Measurements from ENCODE around the gene SNRK.
"Not testable (repeated sequence)": the region's sequence is repeated elsewhere in the genome, so short reads cannot be mapped to it uniquely, and the experiment has no call there.

The SNRK gene

GRCh38 chr3:43346978-43347749 is 60.8 kb downstream of the SNRK start:
- no peak for DNase-seq (ENCODE audit: low read depth in 3 of 3)

- DNase-seq (ENCODE audit: low read depth in 3 of 3), result no peak
Measured at GRCh38 chr3:43347774-43348173, 61.4 kb downstream of the SNRK start.

DNA sequence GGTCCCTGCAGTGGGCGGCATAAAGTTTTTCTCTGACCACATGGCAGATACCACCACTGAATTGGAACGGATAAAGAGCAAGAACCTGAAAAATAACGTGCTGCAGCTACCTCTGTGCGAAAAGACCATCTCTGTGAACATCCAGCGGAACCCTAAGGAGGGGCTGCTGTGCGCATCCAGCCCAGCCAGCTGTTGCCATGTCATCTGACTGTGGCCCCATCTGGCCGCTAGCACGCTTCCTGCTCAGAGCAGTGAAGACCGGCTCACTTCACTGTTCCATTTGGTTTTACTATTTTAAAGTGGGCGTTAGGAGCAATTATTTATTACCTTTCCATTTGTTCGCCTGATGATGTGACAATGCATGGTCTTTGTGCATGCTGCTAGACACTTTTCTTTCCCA is 62.0 kb downstream of the SNRK start:
- DNase-seq (ENCODE audit: low read depth in 3 of 3), result no peak

DNA sequence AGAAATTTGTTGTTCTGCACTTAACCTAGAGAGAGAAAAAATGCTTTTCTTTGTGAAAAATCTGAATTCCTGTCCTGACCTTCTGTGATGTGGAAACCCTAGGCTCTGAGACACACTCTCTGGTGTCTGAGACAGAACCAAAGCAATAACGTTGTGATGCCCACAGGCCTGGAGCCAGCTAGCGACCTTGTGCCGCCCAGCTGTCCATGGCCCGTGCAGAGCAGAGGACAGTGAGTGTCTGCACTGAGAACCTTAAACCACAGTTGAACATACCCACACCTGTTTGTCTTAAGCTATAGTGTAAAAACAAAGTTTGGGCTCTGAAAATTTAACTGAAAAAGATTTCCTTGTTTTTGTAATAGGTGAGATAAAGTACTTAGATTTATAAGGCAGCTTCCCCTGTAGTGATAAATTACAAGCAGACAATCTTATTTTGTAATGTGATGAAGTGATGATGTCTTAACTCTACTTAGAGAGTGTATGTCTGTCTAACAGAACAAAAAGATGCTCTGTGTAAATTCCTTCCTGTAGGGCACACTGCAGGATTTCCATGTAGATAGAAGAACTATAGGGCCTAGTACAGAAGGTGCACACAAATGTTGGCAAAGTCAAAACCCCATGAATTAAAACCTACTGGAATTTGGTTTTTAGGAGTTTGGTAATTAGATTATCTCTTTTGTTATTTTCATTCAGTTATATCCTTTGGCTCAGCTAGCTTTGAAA is 62.7 kb downstream of the SNRK start:
- DNase-seq (ENCODE audit: low read depth in 3 of 3), result no peak

- DNase-seq (ENCODE audit: low read depth in 3 of 3), result no peak
Measured at GRCh38 chr3:43349716-43350115, 63.4 kb downstream of the SNRK start.

- no peak for DNase-seq (ENCODE audit: low read depth in 3 of 3)
Measured at GRCh38 chr3:43353393-43353792, 67.1 kb downstream of the SNRK start.

DNA sequence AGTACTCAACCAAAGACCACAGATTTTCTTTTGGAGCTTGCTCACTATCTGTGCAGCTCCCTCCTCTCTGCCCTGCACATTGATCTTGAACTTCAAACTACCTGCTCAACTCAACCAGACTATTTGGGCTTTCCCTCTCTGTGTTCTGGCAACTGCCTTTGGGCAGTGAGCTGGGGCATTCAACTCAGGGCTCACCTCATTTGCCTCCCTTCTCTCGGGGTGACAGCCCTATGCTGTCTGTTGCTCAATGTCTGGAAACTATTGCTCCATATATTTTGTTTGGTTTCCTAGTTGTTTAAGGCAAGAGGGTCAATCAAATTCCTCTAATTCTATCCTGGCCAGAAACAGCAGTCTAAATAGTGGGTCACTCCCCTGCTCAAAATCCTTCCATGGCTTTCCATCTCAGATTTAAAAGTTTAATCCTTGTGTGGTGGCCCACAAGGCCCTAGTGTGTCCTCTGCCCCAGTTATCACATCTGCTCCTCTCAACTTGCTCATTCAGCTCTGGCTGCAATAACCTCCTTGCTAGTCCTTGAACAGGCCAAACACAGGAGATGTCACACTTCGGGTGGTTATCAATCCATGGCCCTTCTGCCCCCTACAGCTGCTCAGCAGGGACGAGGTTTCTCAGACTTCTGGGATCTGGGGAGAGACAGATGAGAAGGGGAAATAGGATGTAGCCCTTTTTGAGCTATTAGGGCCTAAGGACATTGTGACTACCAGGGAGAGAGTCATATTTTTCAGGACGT is 67.8 kb downstream of the SNRK start:
- no peak for DNase-seq (ENCODE audit: low read depth in 3 of 3)

- DNase-seq (ENCODE audit: low read depth in 3 of 3), result not testable (repeated sequence)
Measured at GRCh38 chr3:43356033-43356432, 69.7 kb downstream of the SNRK start.

DNA sequence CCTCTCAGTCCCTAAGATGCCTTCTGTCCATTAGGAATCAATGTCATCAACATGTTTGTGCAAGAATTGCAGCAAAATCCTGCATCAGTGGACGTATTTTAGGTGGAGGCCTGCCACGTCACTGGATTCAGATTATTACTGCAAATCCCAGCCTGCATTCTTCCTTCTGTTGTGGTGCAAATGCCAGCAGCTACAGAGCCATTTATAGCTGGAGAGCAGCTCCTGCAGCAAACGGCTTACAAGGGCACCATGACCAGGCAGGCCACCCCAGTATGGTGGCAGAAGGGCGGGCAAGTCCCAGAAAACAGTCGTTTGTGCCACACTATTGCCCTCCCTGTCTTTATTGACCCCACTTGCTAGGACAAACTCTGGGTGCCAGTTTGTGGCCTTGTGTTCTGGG is 74.7 kb downstream of the SNRK start:
- no peak for DNase-seq (ENCODE audit: low read depth in 3 of 3)

- no peak for DNase-seq (ENCODE audit: low read depth in 3 of 3)
Measured at GRCh38 chr3:43362183-43362582, 75.8 kb downstream of the SNRK start.

GRCh38 chr3:43362961-43363360 is 76.6 kb downstream of the SNRK start:
- DNase-seq (ENCODE audit: low read depth in 3 of 3), result no peak

DNA sequence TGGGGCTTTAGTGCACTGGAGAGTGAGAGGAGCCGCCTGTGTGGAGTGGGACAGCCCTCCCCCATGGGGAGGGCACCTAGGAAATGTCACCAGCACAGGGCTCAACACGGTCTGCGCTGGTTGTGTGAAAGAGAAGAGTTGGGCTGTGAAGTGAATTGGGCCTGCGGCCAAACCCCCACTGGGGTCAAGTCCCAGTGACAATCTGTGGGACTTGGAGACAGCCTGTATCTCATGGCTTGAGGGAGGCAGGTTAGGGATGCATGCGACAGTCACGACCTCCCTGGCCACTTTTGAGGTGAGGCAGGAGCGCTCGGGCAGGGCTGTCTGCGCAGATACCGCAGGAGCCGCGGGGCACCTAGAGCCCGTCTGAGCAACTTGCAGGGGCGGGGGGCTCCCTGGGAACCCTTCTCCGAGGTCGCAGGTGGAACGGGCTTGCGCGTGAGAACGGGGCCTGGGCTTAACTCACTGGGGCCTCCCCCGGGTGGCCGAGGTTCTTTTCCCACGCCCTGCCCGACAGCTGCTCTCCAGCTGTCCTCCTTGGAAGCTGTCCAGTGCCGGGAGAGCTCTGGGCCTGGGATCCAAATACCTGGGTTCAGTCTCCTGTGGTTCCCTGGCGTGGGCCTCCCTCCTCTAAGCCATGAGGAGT is 77.4 kb downstream of the SNRK start:
- no peak for DNase-seq (ENCODE audit: low read depth in 3 of 3)

GRCh38 chr3:43364494-43364893 is 78.2 kb downstream of the SNRK start:
- DNase-seq (ENCODE audit: low read depth in 3 of 3), result no peak

DNA sequence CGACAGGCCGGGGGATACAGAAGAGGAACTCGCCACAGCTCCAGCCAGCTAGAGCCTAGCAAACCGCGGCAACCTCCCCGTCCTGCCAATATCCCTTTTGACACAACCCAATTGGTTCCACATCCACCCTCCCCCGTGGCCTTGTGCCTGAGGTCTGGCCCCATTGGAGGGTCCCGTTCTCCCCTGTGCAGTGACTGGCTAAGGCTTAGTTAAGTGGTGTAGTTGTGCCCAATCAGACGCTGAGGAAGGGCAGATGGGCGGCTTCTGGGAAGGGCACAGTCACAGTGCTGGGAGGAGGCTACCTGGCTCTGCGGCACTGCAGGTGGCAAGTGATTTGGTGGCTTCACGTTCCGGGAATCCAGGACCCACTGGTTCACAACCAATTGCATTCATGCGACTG is 78.6 kb downstream of the SNRK start:
- no peak for DNase-seq (ENCODE audit: low read depth in 3 of 3)

DNA sequence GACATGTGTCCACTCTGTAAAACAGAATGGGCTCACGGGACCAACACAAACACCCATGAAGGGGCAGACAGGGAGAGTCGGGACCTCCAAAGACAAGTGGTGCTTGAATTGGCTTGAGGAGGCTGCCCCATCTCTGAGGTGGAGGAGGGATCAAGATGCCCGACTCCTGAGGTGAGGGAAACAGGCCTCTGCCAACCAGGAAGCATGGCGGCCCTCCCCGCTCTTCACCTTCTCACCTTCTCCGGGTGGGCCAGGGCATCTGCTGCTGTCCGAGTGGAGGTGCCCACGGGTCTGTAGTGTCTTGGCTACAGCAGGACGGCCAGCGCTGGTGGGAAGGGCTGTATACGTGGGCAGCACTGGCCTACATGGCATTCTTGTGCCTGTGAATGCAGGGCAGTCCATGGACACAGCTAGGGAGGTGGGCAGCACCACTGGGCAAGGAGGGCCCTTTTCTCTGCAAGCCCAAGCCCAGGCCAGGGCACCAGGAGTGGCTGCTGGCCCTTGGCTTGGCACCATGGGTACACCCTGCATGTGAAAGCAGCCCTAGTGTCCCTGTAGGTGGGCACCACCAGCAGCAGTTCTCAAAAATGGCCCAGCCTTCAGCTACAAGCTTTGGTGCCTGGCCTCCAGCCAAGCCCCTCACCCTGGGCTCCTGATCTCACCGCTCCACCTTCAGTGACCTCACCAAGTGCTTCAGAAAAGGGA is 79.4 kb downstream of the SNRK start:
- DNase-seq (ENCODE audit: low read depth in 3 of 3), result no peak

DNA sequence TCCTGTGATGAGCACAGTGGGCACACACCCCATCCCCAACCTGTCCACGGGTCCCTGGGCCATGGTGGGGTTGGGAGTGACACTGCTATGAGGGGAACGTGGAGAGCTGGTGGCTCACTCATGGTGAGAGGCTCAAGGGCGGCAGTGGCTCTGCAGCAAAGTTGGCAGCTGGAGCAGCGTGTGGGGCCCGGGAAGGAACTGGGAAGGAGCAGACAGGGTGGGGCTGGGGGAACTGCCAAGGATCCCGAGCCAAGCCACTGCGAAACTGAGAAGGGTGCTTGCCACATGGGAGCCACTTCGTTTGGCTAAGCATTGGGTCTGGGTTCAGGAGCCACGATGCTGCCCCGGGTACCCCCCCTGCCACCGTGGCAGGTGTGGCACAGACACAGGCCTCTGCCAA is 80.1 kb downstream of the SNRK start:
- DNase-seq (ENCODE audit: low read depth in 3 of 3), result no peak

DNA sequence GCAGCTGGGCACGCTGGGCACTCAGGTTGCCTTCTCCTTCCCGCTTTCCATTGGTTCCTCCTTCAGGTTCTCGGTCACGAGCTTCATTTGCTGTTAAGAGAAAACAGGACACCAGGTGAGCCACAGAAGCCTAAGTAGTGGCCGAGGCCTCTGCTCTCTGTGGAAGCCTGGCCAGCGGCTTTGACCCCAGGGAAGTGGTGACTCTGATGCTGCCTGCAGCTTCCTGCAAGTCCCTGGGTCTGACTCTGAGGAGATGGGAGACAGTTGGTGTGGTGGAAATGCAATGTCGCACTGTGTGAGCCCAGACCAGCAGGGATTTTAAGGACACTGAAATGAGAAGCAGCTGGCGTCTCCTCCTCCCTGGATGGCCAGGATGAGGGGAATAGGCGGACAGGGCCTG is 80.5 kb downstream of the SNRK start:
- DNase-seq (ENCODE audit: low read depth in 3 of 3), result no peak

- DNase-seq (ENCODE audit: low read depth in 3 of 3), result no peak
Measured at GRCh38 chr3:43369404-43370292, 83.3 kb downstream of the SNRK start.

DNA sequence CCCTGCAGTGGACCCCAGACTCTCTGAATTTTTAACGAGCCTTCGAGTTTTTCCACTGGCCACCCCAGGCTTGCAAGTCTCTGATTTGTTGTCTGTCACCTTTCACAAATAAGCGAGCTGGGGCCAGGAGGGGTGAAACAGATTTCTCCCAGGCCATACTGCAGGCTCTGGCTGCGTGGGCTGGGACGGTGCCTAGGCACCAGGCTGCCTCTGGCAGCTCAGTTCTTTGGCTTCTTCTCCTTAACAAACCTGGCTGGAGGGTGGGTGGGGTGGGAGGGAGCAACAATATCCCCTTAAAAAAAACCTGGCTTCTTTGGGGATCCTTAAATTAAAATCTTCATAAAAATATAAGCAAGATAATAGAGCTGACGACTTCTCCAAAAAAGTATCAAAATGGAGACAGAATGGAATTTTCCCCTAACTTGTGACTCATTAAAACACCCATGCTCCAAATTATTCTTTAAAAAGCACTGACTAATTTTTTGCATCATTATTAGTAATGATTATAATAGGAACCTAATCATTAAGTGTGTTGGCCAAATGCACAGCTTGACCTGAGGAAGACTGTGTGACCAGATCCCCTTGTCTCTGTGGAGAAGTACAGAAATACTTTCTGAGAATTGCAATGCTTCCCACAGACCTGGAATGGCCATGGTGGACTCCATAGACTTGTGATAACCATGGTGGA is 84.1 kb downstream of the SNRK start:
- DNase-seq (ENCODE audit: low read depth in 3 of 3), result no peak

DNA sequence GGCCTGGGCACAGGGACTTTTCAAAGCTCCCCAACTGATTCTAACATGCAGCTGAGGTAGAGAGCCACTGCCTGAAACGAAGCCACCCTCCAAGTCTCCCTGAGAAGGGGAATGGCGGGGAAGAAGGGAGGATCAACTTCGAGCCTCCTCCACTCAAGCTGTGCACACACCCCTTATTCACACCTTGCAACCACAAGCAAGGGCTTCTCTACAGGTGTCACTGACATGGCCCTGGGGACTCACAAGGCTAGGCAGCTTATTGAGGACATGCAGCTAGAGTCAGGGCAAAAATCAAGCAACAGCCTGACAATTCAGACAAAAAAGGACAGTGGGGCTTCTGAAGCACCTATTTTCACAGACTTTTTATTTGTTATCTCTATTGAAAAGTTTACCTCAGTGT is 85.2 kb downstream of the SNRK start:
- no peak for DNase-seq (ENCODE audit: low read depth in 3 of 3)
